ENCODE measurements around the gene CUBN. TPM values are rescaled to one million over a fixed set of nuclear protein-coding genes. Genes with fewer than 3 reads are reported as not detected.

Gene CUBN
- total RNA-seq, 4 donors from 2014 or later = 13.4 to 31.0 (median 19.7) TPM

DNA sequence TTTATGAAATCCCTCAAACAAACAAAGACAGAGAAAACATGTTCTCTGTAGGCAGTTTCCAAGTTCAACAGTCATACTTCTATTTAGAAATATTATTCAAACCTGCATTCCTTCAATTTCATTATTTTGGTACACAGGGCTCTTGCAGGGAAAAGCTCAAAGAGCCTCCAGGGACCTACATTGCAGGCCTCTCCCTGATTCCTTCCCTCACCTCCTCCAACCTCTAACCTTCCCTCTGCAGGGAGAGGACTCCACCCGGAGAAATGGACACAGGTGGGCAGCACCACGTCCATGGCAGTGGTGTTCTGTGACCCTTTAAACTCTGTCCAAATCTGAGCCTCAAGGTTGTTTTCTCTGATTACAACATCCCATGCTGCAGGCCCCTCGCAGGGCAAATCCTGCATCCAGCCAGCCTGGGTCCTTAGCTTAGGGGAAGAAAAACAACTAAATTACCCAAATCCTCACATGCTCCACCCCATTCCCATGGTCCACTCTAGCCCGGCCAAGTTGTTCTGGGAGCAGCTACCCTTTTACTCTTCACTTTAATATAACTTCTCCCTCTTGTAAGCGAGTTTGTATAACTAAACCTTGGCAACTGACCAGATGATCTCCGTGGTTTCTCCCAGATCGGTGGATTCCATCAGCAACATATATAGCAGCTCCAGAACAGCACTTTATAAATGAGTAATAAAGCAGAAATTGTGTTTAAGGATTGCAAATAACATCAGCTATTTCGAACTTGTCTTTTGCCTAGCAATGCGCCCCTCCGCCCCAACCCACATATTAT lies 129.8 kb downstream of the CUBN start:
- TF ChIP-seq, protein P1, sequence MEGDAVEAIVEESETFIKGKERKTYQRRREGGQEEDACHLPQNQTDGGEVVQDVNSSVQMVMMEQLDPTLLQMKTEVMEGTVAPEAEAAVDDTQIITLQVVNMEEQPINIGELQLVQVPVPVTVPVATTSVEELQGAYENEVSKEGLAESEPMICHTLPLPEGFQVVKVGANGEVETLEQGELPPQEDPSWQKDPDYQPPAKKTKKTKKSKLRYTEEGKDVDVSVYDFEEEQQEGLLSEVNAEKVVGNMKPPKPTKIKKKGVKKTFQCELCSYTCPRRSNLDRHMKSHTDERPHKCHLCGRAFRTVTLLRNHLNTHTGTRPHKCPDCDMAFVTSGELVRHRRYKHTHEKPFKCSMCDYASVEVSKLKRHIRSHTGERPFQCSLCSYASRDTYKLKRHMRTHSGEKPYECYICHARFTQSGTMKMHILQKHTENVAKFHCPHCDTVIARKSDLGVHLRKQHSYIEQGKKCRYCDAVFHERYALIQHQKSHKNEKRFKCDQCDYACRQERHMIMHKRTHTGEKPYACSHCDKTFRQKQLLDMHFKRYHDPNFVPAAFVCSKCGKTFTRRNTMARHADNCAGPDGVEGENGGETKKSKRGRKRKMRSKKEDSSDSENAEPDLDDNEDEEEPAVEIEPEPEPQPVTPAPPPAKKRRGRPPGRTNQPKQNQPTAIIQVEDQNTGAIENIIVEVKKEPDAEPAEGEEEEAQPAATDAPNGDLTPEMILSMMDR (IDR thresholded peaks at IDR 0.05) = no peak
- peak in 1 of 2 donors; percentile 17 for TF ChIP-seq POLR2A (IDR thresholded peaks at IDR 0.05)
- 48 to 51% methylated on average over 10 of the region's 10 CpGs for WGBS, 2 donors
- H3K9me3 ChIP-seq = no peaks in the 10 kb centered on the region
- peaks cover 43 to 58% of the 10 kb centered on the region in 2 donors for H3K4me1 ChIP-seq
- H3K27ac ChIP-seq = peak overlapping the region; percentile 63 to 96 (median 92)
- no peak overlapping the region for H3K4me3 ChIP-seq (replicated peaks in 1 of 3)
- no peaks in the 10 kb centered on the region for H3K36me3 ChIP-seq
- no peak for DNase-seq
- H3K27me3 ChIP-seq = no peaks in the 10 kb centered on the region
- intact Hi-C loops (cut with DNase I) = no loop called here

DNA sequence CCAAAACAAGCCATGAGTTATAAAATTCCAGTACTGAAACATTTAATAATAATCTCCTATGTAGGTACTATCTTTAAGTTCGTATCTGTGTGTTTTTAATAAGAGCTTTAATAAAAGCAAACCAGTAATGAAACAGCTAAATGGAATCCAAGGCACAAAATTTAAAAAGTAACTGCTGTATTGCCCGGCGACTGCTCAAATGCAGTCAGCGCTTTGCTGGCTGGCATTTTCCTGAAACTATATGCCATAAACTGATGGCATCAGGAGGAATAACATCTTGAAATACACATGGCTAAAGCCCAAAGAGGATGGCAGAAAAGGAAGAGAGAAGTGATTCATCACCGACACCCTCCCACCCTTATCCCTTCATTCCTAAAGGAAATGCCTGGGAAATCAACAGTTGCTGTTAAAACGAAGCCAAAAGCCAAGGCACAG lies 133.1 kb downstream of the CUBN start:
- no peak for TF ChIP-seq POLR2A (IDR thresholded peaks at IDR 0.05)
- TF ChIP-seq, protein P1 (IDR thresholded peaks at IDR 0.05) = no peak
- H3K27ac ChIP-seq = peak overlapping the region; percentile 10 to 67 (median 37)
- WGBS, 2 donors = 74 to 75% methylated on average over 6 of the region's 6 CpGs
- no peaks in the 10 kb centered on the region for H3K27me3 ChIP-seq
- H3K36me3 ChIP-seq = no peaks in the 10 kb centered on the region
- peaks cover 27 to 47% of the 10 kb centered on the region in 2 donors for H3K4me1 ChIP-seq
- H3K9me3 ChIP-seq = no peaks in the 10 kb centered on the region
- intact Hi-C loops (cut with DNase I) = no loop called here
- H3K4me3 ChIP-seq (replicated peaks in 1 of 3) = no peak overlapping the region
- no peak for DNase-seq

DNA sequence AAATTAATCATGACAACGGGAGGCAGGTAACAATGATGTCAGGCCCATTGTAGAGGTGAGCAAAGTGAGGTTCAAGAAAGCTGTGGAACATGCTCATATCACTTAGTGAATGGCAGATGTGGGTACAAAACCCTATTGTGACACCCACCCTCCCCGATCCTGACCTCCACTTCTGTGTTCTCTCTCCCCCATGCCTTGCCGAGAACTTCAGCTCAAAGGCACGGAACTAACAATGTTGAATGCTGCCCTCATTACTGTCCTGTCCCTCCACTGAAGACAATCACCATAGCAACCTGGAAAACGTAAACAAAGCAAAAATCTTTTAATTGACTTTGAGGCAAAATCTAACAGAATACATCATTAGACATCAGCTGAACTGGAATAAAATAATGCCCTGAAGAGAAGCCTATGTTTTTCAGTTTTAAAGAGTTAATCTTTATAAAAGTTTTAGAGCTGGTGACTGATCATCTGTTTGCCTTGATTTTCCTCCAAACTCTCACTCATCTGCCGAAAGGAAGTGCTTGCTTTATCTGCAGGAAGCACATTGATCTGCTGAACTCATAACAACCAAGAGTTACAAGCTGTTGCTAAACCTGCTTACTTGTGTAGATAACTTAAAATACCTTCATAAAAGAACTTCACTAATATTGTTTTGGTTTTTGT lies 133.6 kb downstream of the CUBN start:
- DNase-seq = no peak
- intact Hi-C loops (cut with DNase I) = no loop called here
- no peak for TF ChIP-seq POLR2A (IDR thresholded peaks at IDR 0.05)
- TF ChIP-seq, protein P1 (IDR thresholded peaks at IDR 0.05) = no peak
- peaks cover 26 to 43% of the 10 kb centered on the region in 2 donors for H3K4me1 ChIP-seq
- H3K36me3 ChIP-seq = no peaks in the 10 kb centered on the region
- H3K27ac ChIP-seq = peak overlapping the region in 2 of 3 donors; percentile 37 to 67
- no peaks in the 10 kb centered on the region for H3K27me3 ChIP-seq
- no peaks in the 10 kb centered on the region for H3K9me3 ChIP-seq
- WGBS, 2 donors = 44 to 52% methylated on average over 6 of the region's 6 CpGs
- no peak overlapping the region for H3K4me3 ChIP-seq (replicated peaks in 1 of 3)

DNA sequence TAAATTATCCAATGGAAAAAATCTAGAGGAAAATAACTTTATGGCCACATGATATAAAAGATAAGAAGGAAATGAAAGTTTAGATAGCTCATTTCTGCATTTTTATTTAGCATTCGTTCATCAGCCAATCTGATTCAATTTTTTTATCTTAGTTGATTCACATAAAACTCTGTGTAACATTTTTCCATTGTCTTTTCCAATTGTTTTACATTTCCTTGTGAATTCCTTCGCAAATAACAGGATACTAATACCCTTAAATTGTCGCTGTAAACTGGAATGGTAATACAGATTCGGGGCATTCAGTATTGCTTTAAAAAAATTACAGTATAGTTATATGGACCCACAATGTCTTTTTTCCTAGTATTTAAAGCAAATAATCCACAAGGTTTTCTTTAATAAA lies 136.4 kb downstream of the CUBN start:
- Histone ChIP-seq H3K27ac (peak overlapping the region; percentile 0 to 43 (median 43)), H3K4me3 (replicated peaks in 1 of 3) (no peak overlapping the region), H3K36me3 (no peaks in the 10 kb centered on the region), H3K27me3 (no peaks in the 10 kb centered on the region), H3K4me1 (peaks cover 25 to 46% of the 10 kb centered on the region in 2 donors), H3K9me3 (no peaks in the 10 kb centered on the region)
- intact Hi-C loops (cut with DNase I) = no loop called here
- no peak for DNase-seq
- TF ChIP-seq POLR2A (IDR thresholded peaks at IDR 0.05) = no peak
- TF ChIP-seq, protein P1 (IDR thresholded peaks at IDR 0.05) = no peak
- WGBS, 2 donors = 73 to 74% methylated on average over 4 of the region's 4 CpGs
